Stimulated activated CD8-positive, alpha-beta memory T cell treated with anti-CD3 and anti-CD28 coated beads, Interleukin-12 subunit alpha, Interleukin-12 subunit beta, amount 100 ng/mL, for 1 hour (primary cell): ENCODE data around the gene ZFP91.

Source experiments
- DNase-seq: peaks from one replicate; pipeline ENCODE4 v3.0.0-alpha.2; 2020; ENCODE audit warnings: low read depth

The ZFP91 gene

GRCh38 chr11:58586998-58587397, 8.1 kb downstream of the ZFP91 start:
- no peak for DNase-seq

GRCh38 chr11:58591659-58592058, 12.8 kb downstream of the ZFP91 start:
- no peak for DNase-seq

GRCh38 chr11:58592760-58593472, 14.1 kb downstream of the ZFP91 start:
- no peak for DNase-seq

- DNase-seq = no peak
These were observed 16.0 kb downstream of the ZFP91 start for GRCh38 chr11:58594826-58595225.

GRCh38 chr11:58596621-58597020, 17.8 kb downstream of the ZFP91 start:
- no peak for DNase-seq

GRCh38 chr11:58597486-58598144, 18.8 kb downstream of the ZFP91 start:
- no peak for DNase-seq

- DNase-seq = no peak
These were observed 21.6 kb downstream of the ZFP91 start for GRCh38 chr11:58600510-58600909.

GRCh38 chr11:58606930-58607714, 28.3 kb downstream of the ZFP91 start:
- no peak for DNase-seq

GRCh38 chr11:58608331-58608730, 29.5 kb downstream of the ZFP91 start:
- DNase-seq = no peak

- DNase-seq = no peak
These were observed 30.9 kb downstream of the ZFP91 start for GRCh38 chr11:58609723-58610122.

- no peak for DNase-seq
These were observed 34.4 kb downstream of the ZFP91 start for GRCh38 chr11:58613228-58613627.

- DNase-seq = no peak
These were observed 36.7 kb downstream of the ZFP91 start for GRCh38 chr11:58615559-58615958.

- DNase-seq = no peak
These were observed 37.7 kb downstream of the ZFP91 start for GRCh38 chr11:58616594-58616993.

- DNase-seq = no peak
These were observed 39.2 kb downstream of the ZFP91 start for GRCh38 chr11:58617976-58618557.

- DNase-seq = no peak
These were observed 42.9 kb downstream of the ZFP91 start for GRCh38 chr11:58621586-58622262.

- DNase-seq = no peak
These were observed 43.5 kb downstream of the ZFP91 start, which contains the start of gene CNTF for GRCh38 chr11:58622344-58622743. CNTF (plus strand) TSS chr11:58622665; CDS start chr11:58622753, 88 bp downstream.

- DNase-seq = no peak
These were observed 46.2 kb downstream of the ZFP91 start for GRCh38 chr11:58625086-58625485.

- DNase-seq = no peak
These were observed 47.1 kb downstream of the ZFP91 start for GRCh38 chr11:58625826-58626460.

- no peak for DNase-seq
These were observed 48.1 kb downstream of the ZFP91 start for GRCh38 chr11:58626934-58627483.

- DNase-seq = no peak
These were observed 49.6 kb downstream of the ZFP91 start for GRCh38 chr11:58628446-58628845.

- no peak for DNase-seq
These were observed 51.0 kb downstream of the ZFP91 start for GRCh38 chr11:58629857-58630256.
